Activated CD8-positive, alpha-beta T cell treated with anti-CD3 and anti-CD28 coated beads for 36 hours (primary cell): ENCODE measurements around the gene INPP5E. TPM values are rescaled to one million over a fixed set of nuclear protein-coding genes. Genes with fewer than 3 reads are reported as not detected.

Experiments
- ATAC-seq: fragments of 200-7000 bp; cut with Tn5 transposase; one replicate; pipeline ENCODE4 v1.10.0; 2021; ENCODE audit warnings: mild to moderate bottlenecking, moderate library complexity
- CTCF ChIA-PET: fragments of 350-600 bp; sonication (Branson Sonifier 250); formaldehyde crosslinking; loops from one replicate; lab custom pipeline; 2021; ENCODE audit warnings: antibody characterized with exemption; lab: Charles Lee
- POLR2A ChIA-PET: fragments of 350-600 bp; sonication (Branson Sonifier 250); formaldehyde crosslinking; loops from one replicate; lab custom pipeline; 2021; ENCODE audit warnings: antibody characterized with exemption; lab: Charles Lee
- DNase-seq: peaks from one replicate; pipeline ENCODE4 v3.0.0-alpha.2; 2020
- H3K27ac Mint-ChIP-seq: one replicate; pipeline ENCODE4 v1.8.0; 2021; ENCODE audit warnings: mild to moderate bottlenecking, mixed read lengths
- H3K27me3 Mint-ChIP-seq: one replicate; pipeline ENCODE4 v1.8.0; 2021; ENCODE audit warnings: mixed read lengths
- H3K36me3 Mint-ChIP-seq: one replicate; pipeline ENCODE4 v1.8.0; 2021; ENCODE audit warnings: low read depth, mixed read lengths
- H3K4me1 Mint-ChIP-seq: one replicate; pipeline ENCODE4 v1.8.0; 2021; ENCODE audit warnings: low read depth, mixed read lengths
- H3K4me3 Mint-ChIP-seq: one replicate; pipeline ENCODE4 v1.8.0; 2021; ENCODE audit warnings: mild to moderate bottlenecking, moderate library complexity, mixed read lengths
- H3K9me3 Mint-ChIP-seq: one replicate; pipeline ENCODE4 v1.8.0; 2021; ENCODE audit warnings: mixed read lengths
- CTCF ChIP-seq: fragments of 200-600 bp; IDR thresholded peaks from one replicate; pipeline ENCODE4 v1.8.0; 2022; ENCODE audit warnings: antibody characterized with exemption, mild to moderate bottlenecking
- intact Hi-C: fragments of 100-400 bp; cut with micrococcal nuclease; formaldehyde crosslinking; loops from one replicate; pipeline ENCODE4 v1.10.0; 2022
- total RNA-seq, 2 experiments: library from RNA; stranded (reverse); gene quantifications; one replicate each; pipeline ENCODE4 v1.2.3, GENCODE V29; 2021

INPP5E gene
- total RNA-seq, 2 experiments from 2014 or later: 12.0 to 13.8 TPM

DNA sequence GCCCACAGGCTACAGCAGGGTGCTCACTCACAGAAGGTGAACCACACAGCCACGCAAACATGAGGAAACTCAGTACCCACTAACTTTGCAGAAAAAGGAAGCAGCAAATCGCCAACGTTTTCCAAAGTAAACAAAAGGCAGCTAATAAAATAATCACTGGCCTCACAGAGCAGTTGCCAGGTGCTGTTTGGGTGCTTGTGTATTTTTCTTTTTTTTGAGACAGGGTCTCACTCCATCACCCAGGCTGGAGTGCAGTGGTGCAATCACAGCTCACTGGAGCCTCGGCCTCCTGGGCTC is 43.5 kb downstream of the INPP5E start:
- ATAC-seq: no peak
- ChIA-PET POLR2A (interaction anchor here (1.3 to 1.7 kb wide), 3 partner anchors 9 to 19 kb away, joined by 3 to 5 read pairs (median 3); no protein-coding TSS in a partner anchor), CTCF (interaction anchor here (1.3 kb wide), 1 partner anchor 10 kb away, joined by 5 read pairs; no protein-coding TSS in a partner anchor)
- DNase-seq: no peak
- H3K4me3 Mint-ChIP-seq: no peak overlapping the region
- H3K27ac Mint-ChIP-seq: no peak overlapping the region
- H3K27me3 Mint-ChIP-seq: no peaks in the 10 kb centered on the region
- peaks cover 18% of the 10 kb centered on the region for H3K4me1 Mint-ChIP-seq
- intact Hi-C loops: no loop called here
- no peak for TF ChIP-seq CTCF
- H3K9me3 Mint-ChIP-seq: no peaks in the 10 kb centered on the region
- peaks cover 45% of the 10 kb centered on the region for H3K36me3 Mint-ChIP-seq

GRCh38 chr9:136395345-136396218 is 44.1 kb downstream of the INPP5E start:
- Mint-ChIP-seq H3K36me3 (peaks cover 43% of the 10 kb centered on the region), H3K4me1 (peaks cover 15% of the 10 kb centered on the region), H3K4me3 (no peak overlapping the region), H3K9me3 (no peaks in the 10 kb centered on the region), H3K27me3 (no peaks in the 10 kb centered on the region), H3K27ac (no peak overlapping the region)
- ATAC-seq (no peak), DNase-seq (no peak)
- no peak for TF ChIP-seq CTCF
- intact Hi-C loops: no loop called here
- POLR2A ChIA-PET: interaction anchor here (0.5 to 1.7 kb wide), 4 partner anchors 10 to 21 kb away, joined by 3 to 5 read pairs (median 3); no protein-coding TSS in a partner anchor
- CTCF ChIA-PET: interaction anchor here (1.3 kb wide), 1 partner anchor 10 kb away, joined by 5 read pairs; no protein-coding TSS in a partner anchor

GRCh38 chr9:136395020-136395340 is 44.7 kb downstream of the INPP5E start:
- H3K4me3 Mint-ChIP-seq: no peak overlapping the region
- H3K4me1 Mint-ChIP-seq: peaks cover 14% of the 10 kb centered on the region
- H3K36me3 Mint-ChIP-seq: peaks cover 46% of the 10 kb centered on the region
- CTCF ChIA-PET: no interaction called here
- no peaks in the 10 kb centered on the region for H3K27me3 Mint-ChIP-seq
- no peak for DNase-seq
- no peaks in the 10 kb centered on the region for H3K9me3 Mint-ChIP-seq
- no peak for TF ChIP-seq CTCF
- H3K27ac Mint-ChIP-seq: no peak overlapping the region
- ATAC-seq: no peak
- intact Hi-C loops: no loop called here
- POLR2A ChIA-PET: no interaction called here

- H3K36me3 Mint-ChIP-seq: peaks cover 50% of the 10 kb centered on the region
- CTCF ChIA-PET: no interaction called here
- intact Hi-C loops: no loop called here
- ATAC-seq: no peak
- no peak for TF ChIP-seq CTCF
- no peaks in the 10 kb centered on the region for H3K27me3 Mint-ChIP-seq
- POLR2A ChIA-PET: interaction anchor here (0.9 to 1.0 kb wide), 2 partner anchors 14 to 20 kb away, joined by 3 read pairs; no protein-coding TSS in a partner anchor
- H3K4me3 Mint-ChIP-seq: no peak overlapping the region
- peaks cover 14% of the 10 kb centered on the region for H3K4me1 Mint-ChIP-seq
- H3K9me3 Mint-ChIP-seq: no peaks in the 10 kb centered on the region
- H3K27ac Mint-ChIP-seq: no peak overlapping the region
- DNase-seq: no peak
Measured at GRCh38 chr9:136394312-136395019, 45.2 kb downstream of the INPP5E start.

GRCh38 chr9:136393531-136393930 is 46.1 kb downstream of the INPP5E start:
- CTCF ChIA-PET: interaction anchor here (1.9 kb wide), 1 partner anchor 30 kb away, joined by 4 read pairs; the partner anchor contains the start of gene DNLZ
- no peak overlapping the region for H3K27ac Mint-ChIP-seq
- TF ChIP-seq CTCF: no peak
- POLR2A ChIA-PET: interaction anchor here (0.8 to 1.0 kb wide), 2 partner anchors 15 to 37 kb away, joined by 3 read pairs; no protein-coding TSS in a partner anchor
- H3K4me1 Mint-ChIP-seq: peaks cover 6% of the 10 kb centered on the region
- DNase-seq: no peak
- H3K27me3 Mint-ChIP-seq: no peaks in the 10 kb centered on the region
- no peak overlapping the region for H3K4me3 Mint-ChIP-seq
- no peak for ATAC-seq
- intact Hi-C loops: no loop called here
- H3K36me3 Mint-ChIP-seq: peaks cover 48% of the 10 kb centered on the region
- H3K9me3 Mint-ChIP-seq: no peaks in the 10 kb centered on the region
